ENCODE data around the gene PTPRT.

Gene PTPRT

GRCh38 chr20:42359617-42360016, 830.1 kb downstream of the PTPRT start:
- DNase-seq, result no peak

GRCh38 chr20:42352096-42352495, 837.6 kb downstream of the PTPRT start:
- no peak for DNase-seq

GRCh38 chr20:42350521-42350920, 839.2 kb downstream of the PTPRT start:
- DNase-seq, result no peak

GRCh38 chr20:42346189-42347170, 843.2 kb downstream of the PTPRT start:
- no peak for DNase-seq

- no peak for DNase-seq
Observed at GRCh38 chr20:42341654-42342053, 848.1 kb downstream of the PTPRT start.

- DNase-seq, result no peak
Observed at GRCh38 chr20:42340368-42340767, 849.3 kb downstream of the PTPRT start.

GRCh38 chr20:42338294-42339201, 851.2 kb downstream of the PTPRT start:
- no peak for DNase-seq

GRCh38 chr20:42336576-42336975, 853.1 kb downstream of the PTPRT start:
- no peak for DNase-seq

- DNase-seq, result no peak
Observed at GRCh38 chr20:42319252-42320013, 870.3 kb downstream of the PTPRT start.

- DNase-seq, result no peak
Observed at GRCh38 chr20:42313704-42314103, 876.0 kb downstream of the PTPRT start.

GRCh38 chr20:42309050-42309449, 880.7 kb downstream of the PTPRT start:
- no peak for DNase-seq

GRCh38 chr20:42308171-42308570, 881.5 kb downstream of the PTPRT start:
- DNase-seq, result no peak

GRCh38 chr20:42295592-42295991, 894.1 kb downstream of the PTPRT start:
- DNase-seq, result no peak

GRCh38 chr20:42294976-42295375, 894.7 kb downstream of the PTPRT start:
- DNase-seq, result no peak

GRCh38 chr20:42281801-42282200, 907.9 kb downstream of the PTPRT start:
- no peak for DNase-seq

- DNase-seq, result no peak
Observed at GRCh38 chr20:42276718-42277602, 912.7 kb downstream of the PTPRT start.

- no peak for DNase-seq
Observed at GRCh38 chr20:42274986-42275385, 914.7 kb downstream of the PTPRT start.

- DNase-seq, result no peak
Observed at GRCh38 chr20:42272516-42272915, 917.2 kb downstream of the PTPRT start.

- DNase-seq, result no peak
Observed at GRCh38 chr20:42270539-42270938, 919.2 kb downstream of the PTPRT start.

GRCh38 chr20:42267793-42268384, 921.8 kb downstream of the PTPRT start:
- no peak for DNase-seq

GRCh38 chr20:42261766-42262270, 927.9 kb downstream of the PTPRT start:
- DNase-seq, result no peak
